Gastroesophageal sphincter (tissue), 3 donors: ENCODE data around the gene CXCL6.

Experiments used
- CTCF ChIP-seq, 4 experiments: fragments of 200-600 bp in 2 of 4; fragments of 450-650 bp in 2 of 4; sonication (generic) in 1 of 4; IDR thresholded peaks; one replicate each; pipeline ENCODE4 v1.5.1; 2017 to 2019; ENCODE audit warnings: antibody characterized with exemption in 4 of 4, mild to moderate bottlenecking in 2 of 4, moderate library complexity in 2 of 4
- EP300 ChIP-seq: sonication (generic); formaldehyde crosslinking; IDR thresholded peaks from one replicate; pipeline ENCODE4 v1.6.1; 2017; ENCODE audit warnings: antibody characterized with exemption, mild to moderate bottlenecking

- no peak for TF ChIP-seq EP300
- TF ChIP-seq CTCF (IDR thresholded peaks at IDR 0.05), result no peak
These were observed 11.8 kb downstream of the CXCL6 start for GRCh38 chr4:73848183-73848777.
